Type B pancreatic cell (in vitro differentiated cells): ENCODE results near the gene SCGB1C2. TPM values are rescaled to one million over a fixed set of nuclear protein-coding genes. Genes with fewer than 3 reads are reported as not detected.
A peak's percentile ranks its signal among the peaks of the same experiment; 100 is the strongest.

ENCODE experiments used
- DNase-seq: peaks from one replicate; pipeline ENCODE4 v3.0.0; 2021; ENCODE audit warnings: mixed read lengths; ENCODE audit not compliant: unreplicated experiment; ENCODE audit errors: extremely low spot score
- H3K27ac Mint-ChIP-seq: 2 replicates; pipeline ENCODE4 v1.8.0; 2021; ENCODE audit warnings: mild to moderate bottlenecking, mixed read lengths
- H3K27me3 Mint-ChIP-seq: 2 replicates; pipeline ENCODE4 v1.8.0; 2021; ENCODE audit warnings: mixed read lengths
- H3K36me3 Mint-ChIP-seq: 2 replicates; pipeline ENCODE4 v1.8.0; 2021; ENCODE audit warnings: mixed read lengths
- H3K4me1 Mint-ChIP-seq: one replicate; pipeline ENCODE4 v1.8.0; 2021; ENCODE audit warnings: mixed read lengths; ENCODE audit not compliant: unreplicated experiment
- H3K4me3 Mint-ChIP-seq: 2 replicates; pipeline ENCODE4 v1.8.0; 2021; ENCODE audit warnings: mild to moderate bottlenecking, mixed read lengths
- H3K9me3 Mint-ChIP-seq: 2 replicates; pipeline ENCODE4 v1.8.0; 2021; ENCODE audit warnings: mixed read lengths
- total RNA-seq: library from RNA; stranded (reverse); gene quantifications from 2 replicates; pipeline ENCODE4 v1.2.1, GENCODE V29; 2021; ENCODE audit warnings: low replicate concordance
- TF ChIP-seq, protein P1 (sequence below): fragments of 200-600 bp; sonication (generic); conservative IDR thresholded peaks from 2 replicates; pipeline ENCODE4 v1.5.0; 2021; ENCODE audit warnings: antibody characterized with exemption, mild to moderate bottlenecking

Gene SCGB1C2
- total RNA-seq, 1 donor from 2014 or later: not detected

DNA sequence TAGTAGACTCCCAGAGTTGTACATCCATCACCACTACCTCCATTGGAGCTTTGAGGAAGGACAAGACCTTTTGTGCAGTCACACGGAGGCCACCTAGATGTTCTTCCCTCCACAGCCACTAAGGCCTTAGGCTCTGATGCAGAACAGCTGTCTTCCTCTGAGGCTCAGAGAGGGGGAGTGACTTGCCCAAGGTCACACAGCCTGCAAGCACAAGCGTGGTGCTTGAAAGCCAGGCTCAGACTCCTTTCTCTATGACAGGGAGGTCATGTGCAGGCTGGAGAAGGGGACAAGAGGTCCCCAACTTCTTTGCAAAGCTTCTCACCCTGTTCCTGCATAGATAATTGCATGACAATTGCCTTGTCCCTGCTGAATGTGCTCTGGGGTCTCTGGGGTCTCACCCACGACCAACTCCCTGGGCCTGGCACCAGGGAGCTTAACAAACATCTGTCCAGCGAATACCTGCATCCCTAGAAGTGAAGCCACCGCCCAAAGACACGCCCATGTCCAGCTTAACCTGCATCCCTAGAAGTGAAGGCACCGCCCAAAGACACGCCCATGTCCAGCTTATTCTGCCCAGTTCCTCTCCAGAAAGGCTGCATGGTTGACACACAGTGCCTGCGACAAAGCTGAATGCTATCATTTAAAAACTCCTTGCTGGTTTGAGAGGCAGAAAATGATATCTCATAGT is 12.7 kb downstream of the SCGB1C2 start:
- DNase-seq: peak; percentile 34
- TF ChIP-seq, protein P1, sequence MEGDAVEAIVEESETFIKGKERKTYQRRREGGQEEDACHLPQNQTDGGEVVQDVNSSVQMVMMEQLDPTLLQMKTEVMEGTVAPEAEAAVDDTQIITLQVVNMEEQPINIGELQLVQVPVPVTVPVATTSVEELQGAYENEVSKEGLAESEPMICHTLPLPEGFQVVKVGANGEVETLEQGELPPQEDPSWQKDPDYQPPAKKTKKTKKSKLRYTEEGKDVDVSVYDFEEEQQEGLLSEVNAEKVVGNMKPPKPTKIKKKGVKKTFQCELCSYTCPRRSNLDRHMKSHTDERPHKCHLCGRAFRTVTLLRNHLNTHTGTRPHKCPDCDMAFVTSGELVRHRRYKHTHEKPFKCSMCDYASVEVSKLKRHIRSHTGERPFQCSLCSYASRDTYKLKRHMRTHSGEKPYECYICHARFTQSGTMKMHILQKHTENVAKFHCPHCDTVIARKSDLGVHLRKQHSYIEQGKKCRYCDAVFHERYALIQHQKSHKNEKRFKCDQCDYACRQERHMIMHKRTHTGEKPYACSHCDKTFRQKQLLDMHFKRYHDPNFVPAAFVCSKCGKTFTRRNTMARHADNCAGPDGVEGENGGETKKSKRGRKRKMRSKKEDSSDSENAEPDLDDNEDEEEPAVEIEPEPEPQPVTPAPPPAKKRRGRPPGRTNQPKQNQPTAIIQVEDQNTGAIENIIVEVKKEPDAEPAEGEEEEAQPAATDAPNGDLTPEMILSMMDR: no peak
- H3K27ac Mint-ChIP-seq: no peak overlapping the region
- no peaks in the 10 kb centered on the region for H3K4me1 Mint-ChIP-seq
- no peaks in the 10 kb centered on the region for H3K36me3 Mint-ChIP-seq
- no peak overlapping the region for H3K4me3 Mint-ChIP-seq
- no peaks in the 10 kb centered on the region for H3K27me3 Mint-ChIP-seq
- no peaks in the 10 kb centered on the region for H3K9me3 Mint-ChIP-seq

DNA sequence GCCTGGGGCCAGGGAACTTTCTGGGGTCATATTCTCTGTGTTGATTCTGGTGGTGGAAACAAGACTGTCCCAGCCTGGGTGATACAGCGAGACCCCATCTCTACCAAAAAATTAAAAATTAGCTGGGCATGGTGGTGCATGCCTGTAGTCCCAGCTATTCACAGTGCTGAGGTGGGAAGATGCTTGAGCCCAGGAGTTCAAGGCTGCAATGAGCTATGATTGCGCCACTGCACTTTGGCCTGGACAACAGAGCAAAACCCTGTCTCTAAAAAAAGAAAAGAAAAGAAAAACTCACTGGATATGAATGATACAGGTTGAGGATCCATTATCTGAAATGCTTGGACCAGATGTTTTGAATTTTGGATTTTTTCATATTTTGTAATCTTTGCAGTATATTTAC is 13.6 kb downstream of the SCGB1C2 start:
- no peaks in the 10 kb centered on the region for H3K9me3 Mint-ChIP-seq
- no peaks in the 10 kb centered on the region for H3K4me1 Mint-ChIP-seq
- H3K36me3 Mint-ChIP-seq: no peaks in the 10 kb centered on the region
- H3K27ac Mint-ChIP-seq: no peak overlapping the region
- TF ChIP-seq, protein P1: no peak
- no peak for DNase-seq
- H3K4me3 Mint-ChIP-seq: no peak overlapping the region
- no peaks in the 10 kb centered on the region for H3K27me3 Mint-ChIP-seq

DNA sequence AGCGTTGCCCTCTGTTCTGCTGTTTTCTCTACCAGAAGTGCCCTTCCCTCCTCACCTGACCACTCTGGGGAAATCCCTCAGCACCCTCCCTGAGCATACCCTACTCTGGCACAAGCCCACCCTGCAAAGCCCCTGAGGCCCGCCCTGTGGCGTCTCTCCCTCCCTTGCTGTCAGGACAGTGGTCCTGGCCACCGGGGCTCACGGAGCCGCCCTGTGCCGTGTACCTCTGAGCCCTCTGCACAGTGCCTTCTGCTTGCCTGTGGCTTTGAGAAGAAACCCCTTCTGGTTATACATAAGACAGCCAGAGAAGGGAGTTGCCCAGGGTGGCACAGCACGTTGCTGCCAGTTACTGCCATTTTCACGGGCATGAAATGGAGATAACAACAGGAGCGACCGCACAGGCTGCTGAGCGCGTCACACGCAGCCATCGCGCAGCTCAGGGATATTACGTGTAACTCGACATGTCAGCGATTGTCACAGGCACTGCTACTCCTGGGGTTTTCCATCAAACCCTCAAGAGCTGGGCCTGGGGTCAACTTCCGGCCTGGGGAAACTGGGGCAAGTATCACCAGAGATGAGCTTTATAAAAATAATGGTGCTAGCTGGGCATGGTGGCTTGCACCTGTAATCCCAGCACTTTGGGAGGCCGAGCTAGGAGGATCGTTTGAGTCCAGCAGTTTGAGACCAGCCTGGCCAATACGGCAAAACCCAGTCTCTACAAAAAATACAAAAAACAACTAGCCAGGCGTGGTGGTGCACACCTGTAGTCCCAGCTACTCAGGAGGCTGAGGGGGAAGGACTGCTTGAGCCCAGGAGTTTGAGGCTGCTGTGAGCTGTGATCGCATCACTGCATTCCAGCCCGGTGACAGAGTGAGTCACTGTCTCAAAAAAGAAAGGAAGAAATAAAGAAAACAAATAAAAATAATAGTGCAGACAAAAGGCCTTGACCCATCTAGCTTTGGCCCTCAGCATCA is 14.8 kb downstream of the SCGB1C2 start:
- peak; percentile 36 for DNase-seq
- no peaks in the 10 kb centered on the region for H3K4me1 Mint-ChIP-seq
- no peaks in the 10 kb centered on the region for H3K9me3 Mint-ChIP-seq
- H3K27me3 Mint-ChIP-seq: no peaks in the 10 kb centered on the region
- H3K27ac Mint-ChIP-seq: no peak overlapping the region
- H3K4me3 Mint-ChIP-seq: no peak overlapping the region
- no peaks in the 10 kb centered on the region for H3K36me3 Mint-ChIP-seq
- TF ChIP-seq, protein P1: no peak

DNA sequence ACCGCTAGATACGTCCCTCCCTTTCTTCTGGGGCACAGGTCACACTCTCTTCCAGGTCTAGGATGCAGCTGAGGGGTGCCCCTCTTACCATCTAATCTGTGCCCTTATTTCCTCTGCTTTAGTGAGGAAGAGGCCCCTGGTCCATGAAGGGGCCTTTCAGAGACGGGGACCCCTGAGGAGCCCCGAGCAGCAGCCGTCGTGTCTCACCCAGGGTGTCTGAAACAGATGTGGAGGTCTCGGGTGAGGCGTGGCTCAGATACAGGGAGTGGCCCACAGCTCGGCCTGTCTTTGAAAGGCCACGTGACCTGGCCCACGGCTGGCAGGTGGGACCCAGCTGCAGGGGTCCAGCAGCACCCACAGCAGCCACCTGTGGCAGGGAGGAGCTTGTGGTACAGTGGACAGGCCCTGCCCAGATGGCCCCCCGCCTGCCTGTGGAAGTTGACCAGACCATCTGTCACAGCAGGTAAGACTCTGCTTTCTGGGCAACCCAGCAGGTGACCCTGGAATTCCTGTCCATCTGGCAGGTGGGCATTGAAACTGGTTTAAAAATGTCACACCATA is 15.6 kb downstream of the SCGB1C2 start:
- TF ChIP-seq, protein P1: no peak
- Mint-ChIP-seq H3K27me3 (no peaks in the 10 kb centered on the region), H3K9me3 (no peaks in the 10 kb centered on the region), H3K4me1 (no peaks in the 10 kb centered on the region), H3K27ac (no peak overlapping the region), H3K4me3 (no peak overlapping the region), H3K36me3 (no peaks in the 10 kb centered on the region)
- no peak for DNase-seq

DNA sequence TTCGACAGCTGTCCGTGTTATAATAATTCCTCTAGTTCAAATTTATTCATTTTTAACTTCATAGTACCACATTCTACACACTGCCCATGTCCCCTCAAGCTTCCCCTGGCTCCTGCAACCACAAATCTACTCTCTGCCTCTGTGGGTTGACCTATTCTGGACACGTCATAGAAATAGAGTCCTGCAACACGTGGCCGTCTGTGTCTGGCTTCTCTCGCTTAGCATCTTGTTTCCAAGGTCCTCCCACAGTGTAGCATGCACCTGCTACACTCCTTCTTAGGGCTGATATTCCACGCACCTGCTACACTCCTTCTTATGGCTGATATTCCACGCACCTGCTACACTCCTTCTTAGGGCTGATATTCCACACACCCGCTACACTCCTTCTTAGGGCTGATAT is 16.5 kb downstream of the SCGB1C2 start:
- no peak for DNase-seq
- H3K27me3 Mint-ChIP-seq: no peaks in the 10 kb centered on the region
- H3K4me1 Mint-ChIP-seq: no peaks in the 10 kb centered on the region
- H3K4me3 Mint-ChIP-seq: no peak overlapping the region
- H3K9me3 Mint-ChIP-seq: no peaks in the 10 kb centered on the region
- TF ChIP-seq, protein P1: no peak
- H3K27ac Mint-ChIP-seq: no peak overlapping the region
- no peaks in the 10 kb centered on the region for H3K36me3 Mint-ChIP-seq
